ENCODE data around the gene CHST3.
"Not testable (repeated sequence)": the region's sequence is repeated elsewhere in the genome, so short reads cannot be mapped to it uniquely, and the experiment has no call there.

CHST3 gene

DNA sequence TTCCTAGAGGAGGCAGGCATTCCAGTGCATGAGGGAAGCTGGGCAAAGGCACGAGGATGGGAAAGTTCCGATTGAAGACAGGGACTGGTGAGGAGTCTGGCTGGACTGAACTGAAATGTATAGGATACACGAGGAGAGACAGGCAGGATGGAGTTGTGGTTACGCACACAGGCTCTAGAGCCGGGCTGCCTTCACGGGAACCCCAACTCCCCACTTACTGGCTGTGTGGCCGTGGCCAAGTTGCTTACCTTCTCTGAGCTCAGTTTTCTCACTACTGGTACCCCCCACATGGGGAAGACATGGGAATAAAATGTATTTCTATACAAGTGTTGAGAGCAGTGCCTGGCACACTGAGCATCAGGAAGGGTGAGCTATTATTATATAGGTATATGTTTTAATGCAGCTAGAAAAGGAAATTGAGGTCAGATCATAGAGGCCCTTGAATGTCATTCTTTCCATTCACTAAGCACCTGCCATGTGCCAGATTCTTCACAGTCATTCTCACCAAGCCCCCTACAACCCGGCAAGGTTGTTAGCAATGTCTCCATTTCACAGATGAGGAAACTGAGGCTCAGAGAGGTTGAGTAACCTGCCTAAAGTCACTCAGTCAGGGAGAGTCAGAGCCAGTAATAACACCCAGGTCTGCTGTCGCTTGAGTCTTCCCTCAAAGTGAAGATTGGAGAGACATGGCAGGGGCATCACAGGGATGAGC lies 9.7 kb downstream of the CHST3 start:
- DNase-seq = no peak

DNA sequence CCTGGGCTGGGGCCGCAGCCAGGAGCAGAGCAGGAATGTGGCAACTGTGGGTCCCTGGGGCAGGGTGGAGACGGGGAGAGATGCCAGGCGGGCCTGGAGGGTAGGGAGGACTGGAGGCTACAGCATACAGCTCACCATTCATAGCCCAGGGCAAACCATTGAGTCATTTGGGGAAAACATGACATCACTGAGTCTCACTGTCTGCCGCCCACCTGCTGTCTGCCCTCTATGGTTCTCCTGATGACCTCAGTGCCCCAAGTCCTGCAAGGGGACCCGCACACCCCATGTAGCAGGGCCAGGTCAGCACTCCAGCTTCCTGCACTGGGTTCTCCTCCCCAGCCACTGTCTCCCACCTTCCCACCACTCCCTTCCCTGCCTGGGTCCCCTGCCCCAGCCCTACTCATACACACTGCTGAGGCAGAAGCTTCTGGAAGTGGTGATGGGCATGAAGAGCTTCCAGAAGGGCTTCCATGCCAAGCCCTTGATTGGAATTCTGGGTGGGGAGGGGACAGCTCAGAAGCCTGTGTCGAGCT lies 10.4 kb downstream of the CHST3 start:
- DNase-seq = no peak

DNA sequence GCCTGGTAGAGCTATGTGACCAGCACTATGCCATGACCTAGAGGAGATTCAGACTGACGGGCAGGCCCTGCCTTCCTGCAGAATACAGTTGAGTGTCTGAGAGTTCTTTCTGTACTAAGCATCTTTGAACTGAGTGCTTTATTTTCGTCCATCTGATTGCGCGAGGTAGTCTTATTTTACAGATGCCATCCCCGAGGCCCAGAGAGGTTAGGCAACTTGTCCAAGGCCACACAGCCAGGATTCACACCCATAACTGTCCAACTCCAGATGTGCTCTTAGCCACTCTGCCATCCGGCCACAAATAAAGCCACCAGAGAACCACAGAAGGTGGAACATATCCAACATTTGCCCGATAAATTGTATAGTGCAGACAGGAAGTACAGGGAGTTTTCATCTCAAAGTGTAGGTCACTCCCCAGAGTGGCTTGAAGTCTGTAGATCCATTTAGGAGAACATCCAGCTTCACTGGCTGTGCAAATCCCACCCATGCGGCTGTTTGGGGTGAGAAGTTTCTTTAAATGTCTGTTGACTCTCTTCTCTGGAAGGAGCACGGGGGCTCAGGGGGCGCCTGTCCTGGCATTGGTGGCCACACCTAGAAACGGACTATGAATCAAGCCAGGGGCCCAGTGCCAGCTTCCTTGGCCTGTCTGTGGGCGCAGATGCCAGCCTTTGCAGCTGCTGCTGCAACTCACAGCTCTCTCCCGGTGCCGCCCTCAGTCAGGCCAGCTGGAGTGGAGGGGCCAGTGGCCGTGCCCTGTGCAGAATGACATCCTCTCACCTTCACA lies 11.1 kb downstream of the CHST3 start:
- DNase-seq = no peak

GRCh38 chr10:71975871-71976725 lies 11.9 kb downstream of the CHST3 start:
- DNase-seq = no peak

DNA sequence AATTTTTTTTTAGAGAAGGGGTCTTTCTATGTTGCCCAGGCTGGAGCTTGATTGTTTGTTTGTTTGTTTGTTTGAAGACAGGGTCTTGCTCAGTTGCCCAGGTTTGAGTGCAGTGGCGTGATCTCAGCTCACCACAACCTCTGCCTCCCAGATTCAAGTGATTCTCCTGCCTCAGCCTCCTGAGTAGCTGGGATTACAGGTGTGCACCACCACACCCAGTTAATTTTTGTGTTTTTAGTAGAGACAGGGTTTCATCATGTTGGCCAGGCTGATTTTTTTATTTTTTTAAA lies 13.4 kb downstream of the CHST3 start:
- DNase-seq = not testable (repeated sequence)

- no peak for DNase-seq
These were observed 14.3 kb downstream of the CHST3 start for GRCh38 chr10:71978476-71978875.

DNA sequence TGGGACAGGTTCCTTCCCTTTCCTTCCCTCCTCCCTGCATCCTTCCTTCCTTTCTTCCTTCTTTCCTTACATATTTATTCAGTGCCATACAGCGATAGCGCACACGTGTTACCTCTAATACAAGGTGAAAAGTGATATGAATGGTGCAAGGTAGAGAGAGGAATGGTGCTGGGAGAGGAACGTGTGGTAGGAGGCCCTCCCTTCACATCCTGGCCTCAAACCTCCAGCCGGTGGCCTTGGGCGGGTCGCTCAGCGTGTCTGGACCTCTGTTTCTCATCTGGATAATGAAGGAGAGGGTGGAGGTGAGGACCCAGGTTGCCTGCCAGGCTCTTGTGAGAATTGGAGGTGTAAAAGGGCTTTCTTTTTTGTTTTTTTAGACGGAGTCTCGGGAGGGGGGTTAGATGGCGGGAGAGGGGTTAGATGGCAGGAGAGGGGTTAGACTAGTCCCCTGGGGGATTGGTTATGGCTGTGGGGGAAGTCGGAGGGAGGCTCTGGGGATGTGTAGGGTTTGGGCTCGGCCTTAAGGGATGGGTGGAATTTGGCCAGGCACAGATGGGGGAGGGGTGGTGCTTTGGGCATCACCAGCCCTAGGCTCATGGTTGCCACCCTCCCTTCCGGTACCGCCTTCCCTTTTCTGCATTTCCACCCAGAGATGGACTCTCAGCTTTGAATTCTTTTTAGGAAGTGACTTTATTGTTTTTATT lies 14.9 kb downstream of the CHST3 start:
- no peak for DNase-seq

GRCh38 chr10:71979692-71980062 lies 15.5 kb downstream of the CHST3 start:
- no peak for DNase-seq

DNA sequence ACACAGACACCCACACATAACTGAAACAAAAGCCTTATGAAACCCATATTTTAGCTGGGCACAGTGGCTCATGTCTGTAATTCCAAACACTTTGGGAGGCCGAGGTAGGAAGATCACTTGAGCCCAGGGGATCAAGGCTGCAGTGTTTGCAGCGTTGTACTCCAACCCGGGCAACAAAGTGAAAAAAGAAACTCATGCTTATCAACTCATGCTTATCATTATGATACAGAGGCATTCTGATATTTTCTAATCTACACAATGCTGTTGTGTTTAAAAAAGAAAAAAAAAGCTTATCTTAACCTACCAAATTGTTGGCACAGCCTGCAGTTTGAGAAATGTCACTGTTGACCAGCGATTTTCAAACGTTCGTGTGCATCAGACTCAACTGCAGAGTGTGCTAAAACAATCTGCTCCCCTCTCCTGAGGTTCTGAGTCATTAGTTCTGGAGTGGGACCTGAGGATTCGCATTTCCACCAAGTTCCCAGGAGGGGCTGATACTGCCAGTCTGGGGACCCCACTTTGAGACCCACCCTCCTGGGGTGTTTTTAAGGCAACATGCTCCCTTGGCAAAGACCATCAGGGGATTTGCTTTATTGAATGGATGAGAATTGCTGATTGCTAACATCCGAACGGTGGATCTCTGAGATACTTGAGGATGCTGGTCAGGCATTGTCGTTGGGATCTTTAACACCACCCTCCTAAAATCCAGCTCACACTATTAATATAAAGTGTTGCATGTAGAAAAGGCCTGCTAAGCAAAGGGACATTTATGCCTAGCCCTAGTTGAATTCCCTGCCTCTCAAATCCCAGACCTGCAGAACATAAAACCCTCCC lies 16.2 kb downstream of the CHST3 start:
- no peak for DNase-seq

DNA sequence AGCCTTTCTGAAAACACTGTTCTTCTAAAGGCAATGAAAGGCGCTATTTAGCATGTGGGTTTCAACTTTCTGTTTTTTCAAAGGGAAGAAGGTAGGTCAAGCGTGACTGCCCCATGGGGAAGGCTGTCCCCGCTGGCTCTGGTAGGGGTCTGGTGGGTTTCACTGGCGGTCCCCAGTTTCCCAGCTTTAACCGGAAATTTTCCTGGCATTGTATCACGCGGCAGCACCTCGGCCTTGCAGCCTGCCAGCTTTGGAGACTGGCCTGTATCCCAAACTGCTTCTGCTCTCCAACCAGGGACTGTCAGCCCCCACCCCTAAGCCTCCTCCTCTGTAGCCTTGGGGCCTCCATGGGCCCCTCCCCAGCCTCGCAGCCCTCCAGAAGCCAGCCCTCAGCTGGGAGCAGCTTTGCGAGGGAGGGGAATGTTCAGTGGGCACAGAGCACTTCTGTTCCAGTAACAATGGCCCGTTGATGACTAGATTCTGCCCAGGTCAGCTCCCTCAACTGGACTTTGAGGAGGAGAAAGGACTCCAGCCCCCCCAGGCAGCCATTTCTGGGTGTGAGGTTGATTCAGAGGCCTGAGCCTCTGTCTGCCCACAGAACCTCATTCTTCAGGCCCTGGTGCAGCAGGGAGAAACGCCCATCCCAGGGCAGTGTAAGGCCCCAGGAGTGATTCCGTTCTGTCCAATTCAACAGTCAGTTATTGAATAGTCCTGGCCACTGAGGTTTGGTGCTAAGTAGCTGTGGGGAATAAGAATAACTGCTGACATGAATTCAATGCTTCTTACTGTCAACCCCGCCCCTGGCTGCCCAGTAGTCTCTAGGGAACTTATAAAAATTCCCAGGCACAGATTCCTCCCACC lies 17.1 kb downstream of the CHST3 start:
- no peak for DNase-seq

- no peak for DNase-seq
These were observed 17.7 kb downstream of the CHST3 start for GRCh38 chr10:71981876-71982230.

- DNase-seq = no peak
These were observed 18.3 kb downstream of the CHST3 start for GRCh38 chr10:71982269-71983178.

DNA sequence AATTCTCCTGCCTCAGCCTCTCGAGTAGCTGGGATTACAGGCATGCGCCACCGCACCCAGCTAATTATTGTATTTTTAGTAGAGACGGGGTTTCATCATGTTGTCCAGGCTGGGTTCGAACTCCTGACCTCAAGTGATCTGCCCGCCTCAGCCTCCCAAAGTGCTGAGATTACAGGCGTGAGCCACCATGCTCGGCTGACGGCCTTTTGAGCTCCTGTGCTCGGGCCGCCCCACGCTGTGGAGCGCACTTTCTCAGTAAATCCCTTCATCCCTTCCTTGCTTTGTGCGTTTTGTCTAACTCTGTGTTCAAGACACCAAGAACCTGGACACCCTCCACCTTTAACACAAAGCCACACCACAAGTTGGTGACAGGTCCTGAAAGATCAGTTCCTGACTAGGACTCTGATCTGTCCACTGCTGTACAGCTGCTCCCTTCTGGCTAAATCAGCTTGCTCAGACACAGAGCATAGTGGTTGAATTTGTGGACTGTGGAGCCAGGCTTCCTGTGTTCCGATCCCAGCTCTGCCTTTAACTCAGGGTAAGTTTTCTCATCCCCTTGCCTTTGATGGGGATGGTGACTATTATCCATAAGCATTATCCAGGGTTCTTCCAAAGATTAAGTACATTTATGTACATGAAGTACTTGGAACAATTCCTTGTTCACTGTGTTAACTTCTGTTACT lies 20.1 kb downstream of the CHST3 start:
- DNase-seq = no peak

DNA sequence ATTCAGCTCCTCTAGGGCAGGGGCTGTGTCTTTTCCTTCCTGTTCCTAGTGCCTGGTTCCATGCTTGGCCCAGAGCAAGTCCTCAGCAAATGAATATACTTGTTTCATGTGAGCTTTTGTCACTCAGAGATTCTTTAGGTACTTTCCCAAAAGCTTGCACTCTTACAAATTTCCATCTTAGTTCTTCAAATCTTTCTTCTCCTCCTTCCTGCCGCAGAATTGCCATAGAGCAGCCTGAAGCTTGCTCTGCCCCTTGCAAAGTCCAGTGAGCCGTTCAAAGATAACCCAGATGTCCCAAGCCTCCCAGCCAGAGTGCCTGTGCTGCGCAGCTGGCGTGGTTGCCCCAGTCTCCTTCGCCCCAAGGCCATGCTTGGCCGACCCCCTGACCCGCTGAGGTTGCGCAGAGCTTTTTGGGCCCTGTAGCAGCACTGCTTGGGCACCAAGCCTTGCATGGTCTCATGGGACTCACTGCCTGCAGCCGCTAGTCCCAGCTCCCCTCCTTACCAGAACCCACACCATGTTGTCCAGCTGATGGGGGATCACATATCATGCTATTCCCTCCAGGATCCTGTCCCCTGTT lies 20.7 kb downstream of the CHST3 start:
- no peak for DNase-seq

DNA sequence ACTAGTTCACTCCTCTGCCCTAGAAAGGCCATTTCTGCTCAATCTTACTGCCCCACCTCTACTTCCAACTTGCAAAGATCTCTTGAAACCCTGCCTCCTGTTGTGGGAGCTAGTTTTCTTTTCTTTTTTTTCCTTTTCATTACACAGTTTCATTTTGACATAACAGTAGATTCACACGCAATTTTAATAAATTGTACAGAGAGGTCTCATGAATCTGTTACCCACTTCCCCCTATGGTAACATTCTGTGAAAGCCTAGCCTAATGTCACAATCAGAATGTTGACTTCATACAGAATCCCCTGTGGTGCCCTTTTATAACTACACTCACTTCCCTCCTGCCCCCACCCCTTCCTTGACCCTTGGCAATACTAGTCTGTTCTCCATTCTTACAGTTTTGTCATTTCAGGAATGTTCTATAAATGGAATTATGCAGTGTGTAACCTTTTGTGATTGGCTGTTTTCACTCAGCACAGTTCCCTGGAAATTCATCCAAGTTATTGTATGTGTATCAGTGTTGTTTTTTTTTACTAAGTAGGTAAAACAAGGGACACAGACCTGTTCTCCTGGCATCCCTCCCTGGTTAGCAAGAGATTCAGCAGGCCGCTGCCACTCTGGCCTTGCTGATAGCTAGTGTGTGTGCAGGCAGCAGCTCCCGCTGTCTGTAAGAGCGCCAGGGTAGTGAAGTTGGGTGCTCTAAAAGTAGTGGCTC lies 21.5 kb downstream of the CHST3 start:
- no peak for DNase-seq

DNA sequence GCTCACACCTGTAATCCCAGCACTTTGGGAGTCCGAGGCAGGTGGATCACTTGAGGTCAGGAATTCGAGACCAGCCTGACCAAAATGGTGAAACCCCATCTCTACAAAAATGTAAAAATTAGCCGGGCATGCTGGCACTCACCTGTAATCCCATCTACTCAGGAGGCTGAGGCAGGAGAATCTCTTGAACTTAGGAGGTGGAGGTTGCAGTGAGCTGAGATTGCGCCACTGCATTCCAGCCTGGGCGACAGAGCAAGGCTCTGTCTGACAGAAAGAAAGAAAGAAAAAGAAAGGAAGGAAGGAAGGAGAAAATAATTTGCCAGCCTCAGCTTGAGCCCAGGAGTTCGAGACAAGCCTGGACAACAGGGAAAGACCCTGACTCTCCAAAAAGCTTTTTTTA lies 24.7 kb downstream of the CHST3 start:
- DNase-seq = not testable (repeated sequence)

- DNase-seq = no peak
These were observed 25.7 kb downstream of the CHST3 start for GRCh38 chr10:71989661-71990454.

Measured in CD4-positive, alpha-beta T cell treated with Interleukin-17A for 4 hours (primary cell).